Measurements from ENCODE around the gene ARHGEF17.

DNA sequence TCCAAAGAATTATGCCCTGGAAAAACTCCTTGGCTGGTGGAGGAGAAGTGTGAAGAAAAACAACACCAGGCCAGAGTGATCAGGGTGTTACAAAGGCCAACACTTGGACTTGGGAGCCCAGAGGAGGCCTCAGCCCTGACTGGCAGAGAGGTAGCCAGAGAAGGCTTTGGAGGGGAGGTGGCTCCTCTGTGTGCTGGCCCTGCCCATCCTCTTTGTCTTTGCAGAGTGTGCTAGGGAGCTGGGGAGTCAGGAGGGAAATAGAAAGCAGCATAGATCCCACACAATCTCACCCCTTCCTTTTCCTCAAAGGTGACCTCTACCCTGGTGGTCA, 48.0 kb upstream of the ARHGEF17 start:
- no peak for TF ChIP-seq CTCF (IDR thresholded peaks at IDR 0.05)
- TF ChIP-seq POLR2A (IDR thresholded peaks at IDR 0.05), result no peak

All from right lobe of liver (tissue), 4 donors.